Glomerular endothelial cell (primary cell): ENCODE results near the gene PLPP7. TPM values are rescaled to one million over a fixed set of nuclear protein-coding genes. Genes with fewer than 3 reads are reported as not detected.

Source experiments
- DNase-seq: peaks from one replicate; pipeline ENCODE4 v3.0.0-alpha.2; 2011; ENCODE audit warnings: low read depth, low spot score; ENCODE audit errors: extremely low read depth
- total RNA-seq: library from RNA; depleted of rRNA; stranded (reverse); fragments of >200 nt; gene quantifications from 2 replicates; pipeline ENCODE4 v1.2.3, GENCODE V29; 2015

Gene PLPP7
- total RNA-seq, 1 donor from 2014 or later, result 4.4 TPM

DNA sequence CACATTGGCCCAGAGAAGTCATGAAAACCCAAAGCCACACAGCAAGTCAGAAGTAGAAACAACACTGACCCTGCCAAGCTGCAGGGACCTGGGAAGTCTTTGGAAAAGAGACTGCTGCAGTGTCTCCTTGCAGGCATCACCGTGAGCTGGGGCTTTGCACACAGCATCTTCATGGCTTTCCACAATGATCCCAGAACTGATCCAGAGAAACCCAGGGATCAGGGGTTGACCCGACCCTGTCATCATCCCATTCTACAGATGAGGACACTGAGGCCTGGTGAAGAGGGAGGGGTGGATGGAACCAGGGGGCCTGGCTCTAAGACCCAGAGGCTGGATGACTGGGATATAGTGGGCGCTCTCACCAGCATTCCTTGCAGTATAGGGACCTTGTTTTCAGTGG lies 8.9 kb upstream of the PLPP7 start:
- DNase-seq, result no peak

DNA sequence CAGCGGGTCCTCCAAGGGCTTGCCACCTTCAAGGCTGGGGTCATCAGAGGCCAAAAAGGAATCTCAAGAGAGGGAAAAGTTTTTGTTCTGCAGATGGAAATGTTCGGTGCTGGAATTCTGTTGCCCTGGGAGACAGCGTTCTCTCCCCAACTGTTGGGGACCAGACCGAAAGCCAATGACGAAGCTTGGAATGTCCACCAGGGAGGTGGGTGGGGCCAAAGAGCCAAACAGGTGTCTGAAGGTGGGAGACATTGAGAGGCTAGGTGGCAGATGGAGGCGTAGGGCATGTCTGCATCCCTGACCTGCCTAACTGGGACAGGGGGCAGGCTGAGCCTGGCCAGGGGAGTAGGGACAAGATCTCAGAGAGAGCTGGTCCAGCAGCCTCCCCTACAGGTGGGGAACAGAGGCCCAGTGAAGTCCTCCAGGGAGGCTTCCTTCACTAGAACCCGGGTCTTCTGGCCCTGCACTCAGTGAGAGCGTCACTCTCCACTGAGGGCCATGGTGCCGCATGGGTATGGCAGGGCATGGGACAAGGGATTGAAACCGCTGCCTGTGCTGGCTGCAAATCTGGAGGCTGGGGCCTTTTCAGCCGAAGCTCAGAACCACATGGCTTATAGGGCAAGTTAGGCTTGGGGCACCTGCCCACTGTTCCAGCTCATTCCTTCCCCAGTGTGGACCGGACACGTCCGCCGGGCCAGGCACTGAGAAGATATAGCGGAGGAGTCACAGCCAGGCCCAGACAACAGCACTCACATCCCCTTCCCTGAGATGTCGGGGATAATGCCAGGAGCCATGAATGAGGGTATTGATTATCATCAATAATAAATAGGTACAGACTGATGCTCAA lies 8.2 kb upstream of the PLPP7 start:
- no peak for DNase-seq

DNA sequence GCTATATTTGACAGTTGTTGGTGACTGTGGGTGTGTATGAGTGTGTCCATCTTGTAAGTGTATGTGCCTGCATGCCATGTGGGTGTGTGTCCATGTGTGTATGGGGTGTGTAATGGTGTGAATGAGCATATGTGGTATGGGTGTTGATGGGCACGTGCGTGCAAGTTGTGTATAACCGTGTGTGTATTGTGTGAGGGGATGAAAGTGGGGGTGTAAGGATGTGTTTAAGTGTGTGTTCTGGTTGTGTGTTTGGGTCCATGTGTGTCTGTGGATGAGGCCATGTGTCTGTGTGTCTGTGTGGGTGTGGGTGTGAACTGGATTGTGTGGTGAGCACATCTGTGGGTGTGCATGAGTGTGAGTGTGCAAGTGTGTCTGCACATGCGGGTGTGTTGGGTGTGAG lies 7.3 kb upstream of the PLPP7 start:
- no peak for DNase-seq

DNA sequence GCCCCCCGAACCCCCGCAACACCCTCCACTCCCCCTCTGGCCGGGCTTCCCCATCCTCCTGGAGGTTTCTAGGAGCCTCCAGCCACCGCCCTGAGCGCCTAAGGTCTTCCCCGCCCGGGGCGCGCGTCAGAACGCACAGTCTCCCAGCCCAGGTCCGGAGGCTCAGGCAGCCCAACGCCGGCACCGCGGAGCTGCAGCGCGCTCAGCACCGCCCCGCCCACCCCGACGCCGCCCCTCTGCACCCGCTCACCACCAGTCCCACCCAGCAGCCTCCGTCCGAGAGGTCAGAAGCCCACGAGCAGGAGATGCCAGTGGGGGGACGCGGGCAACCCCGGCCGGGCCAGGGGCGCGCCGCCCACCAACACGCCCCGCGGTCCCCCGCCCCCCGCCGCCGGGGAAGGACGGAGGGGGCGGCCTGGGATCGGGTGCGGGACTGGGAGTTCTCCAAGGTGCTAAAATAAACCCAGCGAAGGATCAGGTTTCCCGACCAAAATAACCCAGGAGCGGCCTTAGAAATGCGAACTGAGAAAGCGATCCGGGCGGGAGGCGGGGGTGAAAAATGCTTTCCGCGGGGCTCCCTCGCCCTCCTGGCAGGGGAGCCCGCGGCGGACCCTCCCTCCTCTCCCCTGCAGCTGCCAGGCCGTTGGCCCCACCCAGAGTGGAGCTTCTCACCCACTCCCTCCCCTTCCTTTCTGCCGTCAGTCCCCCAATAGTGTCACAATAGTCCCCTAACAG lies 6.7 kb upstream of the PLPP7 start:
- DNase-seq, result no peak

GRCh38 chr9:131284856-131285255 lies 4.7 kb upstream of the PLPP7 start:
- no peak for DNase-seq

GRCh38 chr9:131287359-131287758 lies 2.2 kb upstream of the PLPP7 start:
- no peak for DNase-seq

GRCh38 chr9:131288217-131288616 lies 1.3 kb upstream of the PLPP7 start:
- DNase-seq, result no peak

DNA sequence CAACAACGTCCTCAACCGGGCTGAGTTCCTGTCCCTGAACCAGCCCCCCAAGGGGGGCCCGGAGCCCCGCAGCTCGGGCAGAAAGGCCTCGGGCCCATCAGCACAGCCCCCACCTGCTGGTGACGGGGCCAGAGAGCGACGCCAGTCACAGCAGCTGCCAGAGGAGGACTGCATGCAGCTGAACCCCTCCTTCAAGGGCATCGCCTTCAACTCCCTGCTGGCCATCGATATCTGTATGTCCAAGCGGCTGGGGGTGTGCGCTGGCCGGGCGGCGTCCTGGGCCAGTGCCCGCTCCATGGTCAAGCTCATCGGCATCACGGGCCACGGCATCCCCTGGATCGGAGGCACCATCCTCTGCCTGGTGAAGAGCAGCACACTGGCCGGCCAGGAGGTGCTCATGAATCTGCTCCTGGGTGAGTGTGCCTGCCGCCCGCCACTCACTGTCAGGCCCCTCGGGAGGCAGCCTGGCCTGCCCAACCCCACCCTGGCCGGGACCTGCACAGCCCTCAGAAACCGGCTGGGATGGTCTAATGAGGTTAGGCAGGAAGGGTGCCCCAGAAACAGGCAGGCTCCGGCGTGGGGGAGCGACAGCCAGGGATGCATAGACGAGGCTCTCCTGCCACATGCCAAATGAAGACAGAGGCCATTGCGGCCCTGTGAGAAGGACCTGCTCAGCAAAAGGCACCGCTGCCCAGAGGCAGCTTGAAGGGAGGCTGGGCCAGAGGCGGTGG lies 678 bp downstream of the PLPP7 start:
- no peak for DNase-seq

- no peak for DNase-seq
Measured at GRCh38 chr9:131290767-131291370, 1.3 kb downstream of the PLPP7 start.

DNA sequence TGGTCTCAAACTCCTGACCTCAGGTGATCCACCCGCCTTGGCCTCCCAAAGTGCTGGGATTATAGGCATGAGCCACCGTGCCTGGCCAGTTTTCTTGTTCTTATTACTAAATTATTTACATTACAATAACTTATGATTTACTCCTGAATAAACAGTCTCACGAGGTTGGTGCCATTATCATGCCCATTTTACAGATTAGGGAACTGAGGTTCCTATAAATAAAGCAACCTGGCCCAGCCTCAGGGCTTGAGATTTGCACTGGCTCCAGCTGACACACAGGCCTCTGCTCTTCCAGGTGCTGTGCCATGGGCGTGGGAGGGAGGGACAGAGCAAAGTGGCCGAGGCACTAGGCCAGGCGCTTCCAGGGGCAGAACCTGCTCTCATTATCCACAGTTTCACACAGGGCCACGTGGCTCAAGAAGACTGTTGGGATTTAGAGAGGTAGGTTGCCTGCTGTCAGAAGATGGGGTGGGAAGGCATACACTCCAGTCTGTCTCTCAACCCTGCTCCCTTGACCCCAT lies 2.3 kb downstream of the PLPP7 start:
- no peak for DNase-seq

DNA sequence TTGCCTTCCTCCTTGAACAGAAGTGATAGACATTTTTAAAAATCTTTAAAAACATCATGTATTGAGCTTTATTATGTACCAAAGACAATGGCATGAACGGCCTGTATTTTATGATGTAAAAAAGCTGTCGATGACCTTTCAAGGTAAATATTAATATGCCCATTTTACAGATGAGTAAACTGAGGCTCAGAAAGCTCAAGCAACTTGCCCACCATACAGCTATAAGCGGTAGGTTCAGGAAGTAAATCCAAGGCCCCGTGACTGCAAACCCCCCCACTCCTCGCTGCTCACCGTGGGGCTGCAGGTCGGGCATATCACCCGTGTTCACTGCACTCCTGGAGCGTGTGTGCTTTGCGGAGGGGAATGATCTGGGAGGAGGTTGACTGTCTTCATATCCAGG lies 3.4 kb downstream of the PLPP7 start:
- no peak for DNase-seq

GRCh38 chr9:131296460-131296859 lies 6.9 kb downstream of the PLPP7 start:
- DNase-seq, result no peak

DNA sequence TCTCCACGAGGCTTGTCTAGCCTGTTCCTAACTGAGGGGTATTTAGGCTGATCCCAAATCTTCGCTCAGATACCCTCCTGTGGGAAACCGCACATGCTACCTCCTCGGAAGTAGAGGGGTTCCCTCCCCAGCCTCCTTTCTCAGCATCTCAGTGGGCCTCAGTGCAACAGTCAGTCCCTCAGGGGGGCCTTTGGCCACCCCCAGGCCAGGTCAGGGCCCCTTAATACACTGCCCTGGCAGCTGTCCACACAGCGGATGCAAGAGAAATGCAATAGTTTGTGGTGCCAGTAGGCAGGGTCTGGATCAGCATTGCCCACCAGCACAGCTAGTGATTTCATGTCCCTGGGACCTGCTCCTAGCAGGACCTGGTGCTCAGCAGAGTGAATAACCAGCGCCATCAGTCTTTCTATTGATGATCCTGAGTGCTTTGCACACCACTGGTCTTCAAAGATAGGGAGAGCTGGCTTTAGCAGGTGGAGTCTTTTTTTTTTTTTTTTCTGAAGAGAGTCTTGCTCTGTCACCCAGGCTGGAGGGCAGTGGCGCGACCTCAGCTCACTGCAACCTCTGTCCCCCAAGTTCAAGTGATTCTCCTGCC lies 7.5 kb downstream of the PLPP7 start:
- no peak for DNase-seq

- DNase-seq, result no peak
Measured at GRCh38 chr9:131297903-131298302, 8.4 kb downstream of the PLPP7 start.

DNA sequence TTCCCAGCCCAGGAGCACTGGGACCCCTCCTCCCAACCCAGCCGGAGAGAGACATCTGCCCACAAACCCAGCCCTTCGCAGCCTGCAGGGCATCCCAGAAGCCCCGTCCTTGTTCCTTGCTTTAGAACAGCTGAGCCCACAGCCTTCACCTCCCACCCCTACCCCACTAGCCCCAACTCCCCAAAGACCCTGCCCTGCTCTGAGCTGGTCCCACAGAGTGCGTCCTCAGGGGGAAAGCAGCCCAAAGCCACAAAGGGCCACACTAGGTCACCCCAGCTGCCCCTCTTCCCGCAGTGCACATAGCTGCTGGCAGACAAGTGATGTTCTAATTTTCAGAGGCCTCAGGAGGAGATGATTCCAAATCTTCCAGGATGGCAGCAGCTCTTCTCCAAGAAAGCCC lies 8.8 kb downstream of the PLPP7 start:
- DNase-seq, result no peak

GRCh38 chr9:131298816-131299215 lies 9.3 kb downstream of the PLPP7 start:
- no peak for DNase-seq

- no peak for DNase-seq
Measured at GRCh38 chr9:131299346-131299960, 9.9 kb downstream of the PLPP7 start.

DNA sequence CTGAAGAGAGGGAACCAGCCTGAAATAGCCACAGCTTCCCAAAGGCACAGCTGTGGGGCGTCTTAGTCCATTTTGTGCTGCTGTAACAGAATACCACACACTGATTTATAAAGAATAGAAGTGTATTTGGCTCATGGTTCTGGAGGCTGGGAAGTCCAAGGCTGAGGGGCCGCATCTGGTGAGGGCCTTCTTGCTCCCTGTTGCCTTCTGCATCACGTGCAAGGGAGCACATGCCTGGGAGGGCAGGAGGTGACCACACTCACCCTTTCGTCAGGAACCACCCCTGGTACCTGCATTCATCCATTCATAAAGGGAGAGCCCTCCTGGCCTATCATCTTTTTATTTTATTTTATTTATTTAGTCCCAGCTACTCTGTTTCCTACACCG lies 10.4 kb downstream of the PLPP7 start:
- DNase-seq, result no peak

DNA sequence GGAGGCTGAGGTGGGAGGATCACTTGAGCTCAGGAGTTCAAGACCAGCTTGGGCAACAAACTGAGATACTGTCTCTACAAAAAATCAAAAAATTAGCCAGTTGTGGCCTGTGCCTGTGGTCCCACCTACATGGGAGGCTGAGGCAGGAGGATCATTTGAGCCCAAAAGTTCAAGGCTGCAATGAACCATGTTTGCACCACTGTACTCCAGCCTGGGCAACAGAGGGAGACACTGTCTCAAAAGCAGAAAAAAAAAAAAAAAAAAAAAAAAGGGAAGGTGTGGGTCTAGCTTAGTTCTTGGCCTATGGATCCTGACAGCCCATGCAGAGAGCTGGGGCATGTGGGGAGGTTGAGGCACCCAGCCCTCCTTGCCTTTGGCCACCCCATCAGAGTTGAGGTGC lies 10.9 kb downstream of the PLPP7 start:
- DNase-seq, result no peak
